Heart right ventricle (tissue), 16 donors: ENCODE results near the gene CST4. TPM values are rescaled to one million over a fixed set of nuclear protein-coding genes. Genes with fewer than 3 reads are reported as not detected.
"Not testable (repeated sequence)": the region's sequence is repeated elsewhere in the genome, so short reads cannot be mapped to it uniquely, and the experiment has no call there.

ENCODE experiments used
- ATAC-seq, 8 donors: fragments of 200-7000 bp; cut with Tn5 transposase; one replicate each; pipeline ENCODE4 v1.9.1; 2020; ENCODE audit warnings: mild to moderate bottlenecking in 8 of 8, moderate library complexity in 8 of 8, moderate number of reproducible peaks in 1 of 8
- DNase-seq, 2 donors: peaks; one replicate each; pipeline ENCODE4 v3.0.0-alpha.2; 2020
- H3K27ac ChIP-seq, 10 donors: fragments of 200-600 bp; sonication (generic) in 2 of 10; one replicate each; pipeline versions ENCODE4 v1.5.0 to v1.8.0; 2020 to 2022; ENCODE audit warnings: mild to moderate bottlenecking in 3 of 10
- H3K27me3 ChIP-seq, 7 donors: fragments of 200-600 bp; one replicate each; pipeline ENCODE4 v1.8.0; 2021 to 2022; ENCODE audit warnings: mild to moderate bottlenecking in 2 of 7
- H3K36me3 ChIP-seq, 9 donors: fragments of 200-600 bp; sonication (generic) in 1 of 9; one replicate each; pipeline versions ENCODE4 v1.5.0 to v1.8.0; 2020 to 2022; ENCODE audit warnings: mild to moderate bottlenecking in 2 of 9
- H3K4me1 ChIP-seq, 9 donors: fragments of 200-600 bp; sonication (generic) in 1 of 9; one replicate each; pipeline versions ENCODE4 v1.5.0 to v1.8.0; 2020 to 2022; ENCODE audit warnings: mild to moderate bottlenecking in 4 of 9
- H3K4me3 ChIP-seq, 10 donors: fragments of 200-600 bp; sonication (generic) in 2 of 10; one replicate each; pipeline versions ENCODE4 v1.5.0 to v1.8.0; 2020 to 2022; ENCODE audit warnings: mild to moderate bottlenecking in 7 of 10, moderate library complexity in 2 of 10
- H3K9me3 ChIP-seq, 11 donors: fragments of 200-600 bp in 10 of 11; sonication (generic) in 2 of 11; one replicate each; pipeline versions ENCODE4 v1.5.0 to v1.8.0; 2013 to 2022; ENCODE audit warnings: mild to moderate bottlenecking in 2 of 11, control low read depth in 1 of 11, moderate library complexity in 1 of 11
- CTCF ChIP-seq, 9 donors: fragments of 200-600 bp; sonication (generic) in 2 of 9; IDR thresholded peaks; one replicate each; pipeline versions ENCODE4 v1.5.0 to v1.8.0; 2021 to 2022; ENCODE audit warnings: antibody characterized with exemption in 9 of 9, mild to moderate bottlenecking in 5 of 9, moderate library complexity in 1 of 9
- WGBS, 2 donors: extraction: QIAGEN DNeasy Blood & Tissue Kit; methylation state at CpG; one replicate each; pipeline ENCODE4 v1.1.7; 2013; ENCODE audit warnings: inconsistent platforms in 1 of 2; 5-methylcytosine and 5-hydroxymethylcytosine counted together
- intact Hi-C, 10 donors: fragments of 100-400 bp; cut with DNase I; formaldehyde crosslinking; loops; one replicate each; pipeline versions ENCODE4 v1.11.1 to v1.14.2; 2022
- polyA plus RNA-seq, 2 donors: library from polyadenylated mRNA; stranded (reverse); fragments of 200-250 nt; gene quantifications; one replicate each; pipeline ENCODE4 v1.2.3, GENCODE V29; 2013
- total RNA-seq, 10 donors: library from RNA; stranded (reverse); fragmentation: NEBNext Ultra II Directional in 3 of 10; extraction: Animal tissue kit (Norgen Biotek cat#: 25700) in 3 of 10; gene quantifications; one replicate each; pipeline versions ENCODE4 v1.2.1 to v1.2.4, GENCODE V29; 2021 to 2023
- donor health status: Arrhythmogenic right ventricular cardiomyopathy.
- donor health status: ischemic (EF 13 %, LVEDD 7.1; RV severe dilation, severe dysfunction).
- donor health status: healthy with polysubstance abuse.
- donor health status: DM: no; HTN: yes; CAD: no.
- donor health status: DM: no; HTN: no; CAD: no.
- donor health status: ischemic (EF 25% LVEDD 6.9; RV normal size, moderate dysfunction).
- donor health status: ischemic (EF 25% LVEDD 5.7; RV mildly dilated, moderate dysfunction).
- donor health status: healthy.
- donor health status: DM: yes; HTN: yes; CAD: no.
- donor health status: Ischemic cardiomyopathy.
- donor health status: ischemic (EF 35%, LVEDD 5.7; RV mildly dilated, moderate dysfunction).
- donor health status: nonischemic (EF 11% LVEDD 7.7; RV severe dilation, severe dysfunction).
- donor health status: DM: yes; HTN: yes; CAD: no.
- donor health status: PGD.
- donor health status: ischemic (EF 29% LVEDD 5.4; RV normal size, mild dysfunction).
- donor health status: nonischemic (EF 23%, LVEDD 6.1; RV moderate dilation, normal function).

CST4 gene
- total and polyA plus RNA-seq, 12 donors = not detected

DNA sequence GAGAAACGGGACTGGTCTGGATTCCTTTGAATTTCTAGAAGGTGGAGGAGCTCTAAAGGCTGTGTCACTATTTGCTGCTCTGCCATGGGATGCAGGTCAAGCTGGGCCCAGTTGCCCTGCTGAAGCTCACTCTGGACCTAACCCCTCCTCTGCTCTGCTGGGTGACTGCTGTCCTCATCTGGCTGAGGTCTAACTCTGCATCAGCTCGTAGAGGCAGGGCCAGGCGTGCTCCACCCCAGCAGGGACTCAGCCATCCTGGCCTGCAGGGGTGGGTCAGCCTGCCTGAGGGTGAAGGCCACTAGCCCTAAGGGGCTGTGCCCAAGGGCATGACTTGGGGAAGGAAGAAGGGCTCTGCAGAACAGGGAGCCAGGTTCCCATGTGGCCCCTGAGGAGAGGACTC, 852 bp downstream of the CST4 start:
- no peak overlapping the region for H3K4me3 ChIP-seq
- no peaks in the 10 kb centered on the region for H3K36me3 ChIP-seq
- no peaks in the 10 kb centered on the region for H3K9me3 ChIP-seq
- intact Hi-C loops = no loop called here
- no peak for TF ChIP-seq CTCF (IDR thresholded peaks at IDR 0.05)
- peaks cover 0 to 5% (median 0%) of the 10 kb centered on the region in 7 donors for H3K27me3 ChIP-seq
- WGBS, 2 donors = 54 to 74% methylated on average over 3 of the region's 3 CpGs
- ATAC-seq (no peak), DNase-seq (no peak)
- no peak overlapping the region for H3K27ac ChIP-seq
- H3K4me1 ChIP-seq = peaks cover 0 to 14% (median 6%) of the 10 kb centered on the region in 9 donors

DNA sequence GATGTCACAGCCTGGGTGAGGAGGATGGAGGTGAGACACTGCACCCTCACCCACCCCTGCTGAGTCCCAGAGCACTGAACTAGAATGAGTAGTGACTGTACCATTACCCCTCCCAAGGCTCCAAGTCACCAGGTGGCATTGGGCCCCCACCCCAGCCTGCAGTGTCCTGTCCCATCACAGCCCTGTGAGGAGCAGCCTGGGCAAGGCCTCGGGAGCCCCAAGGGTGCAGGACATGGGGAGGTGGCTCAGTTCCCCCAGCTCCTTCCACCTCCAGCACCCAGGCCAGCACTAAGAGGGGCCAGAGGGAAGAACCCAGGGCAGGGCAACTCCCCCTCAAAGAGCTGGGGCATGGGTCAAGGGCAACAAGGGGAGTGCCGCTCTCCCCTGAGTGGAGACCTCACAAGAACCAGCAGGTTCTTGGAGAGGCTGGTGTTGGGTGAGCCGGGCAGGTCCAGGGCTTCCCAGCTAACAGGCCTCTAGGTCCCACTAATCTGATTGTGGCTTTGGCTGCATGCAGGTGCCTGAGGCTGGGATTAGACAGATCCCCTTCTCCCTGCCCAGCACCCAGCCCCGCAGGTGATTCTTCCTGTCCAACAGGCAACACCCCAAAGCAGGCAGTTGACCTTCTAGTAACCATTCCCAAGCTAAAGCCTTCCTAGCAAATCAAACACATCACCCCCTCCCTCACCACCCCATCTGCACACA, 2.6 kb downstream of the CST4 start:
- 81 to 95% methylated on average over 4 of the region's 4 CpGs for WGBS, 2 donors
- intact Hi-C loops = no loop called here

GRCh38 chr20:23685529-23685896, 3.3 kb downstream of the CST4 start:
- ATAC-seq, DNase-seq, H3K27me3 ChIP-seq, H3K36me3 ChIP-seq, H3K27ac ChIP-seq, intact Hi-C loops, H3K4me1 ChIP-seq, H3K9me3 ChIP-seq, H3K4me3 ChIP-seq: not testable (repeated sequence)
- 83 to 92% methylated on average over 4 of the region's 4 CpGs for WGBS, 2 donors

More for the DNA sequence above, 2.6 kb downstream of the CST4 start:
- no peaks in the 10 kb centered on the region for H3K36me3 ChIP-seq
- no peak overlapping the region for H3K27ac ChIP-seq
- ATAC-seq (no peak), DNase-seq (no peak)
- H3K9me3 ChIP-seq = no peaks in the 10 kb centered on the region
- TF ChIP-seq CTCF (IDR thresholded peaks at IDR 0.05) = no peak
- peaks cover 0 to 5% (median 0%) of the 10 kb centered on the region in 7 donors for H3K27me3 ChIP-seq
- no peaks in the 10 kb centered on the region for H3K4me1 ChIP-seq
- H3K4me3 ChIP-seq = no peak overlapping the region

DNA sequence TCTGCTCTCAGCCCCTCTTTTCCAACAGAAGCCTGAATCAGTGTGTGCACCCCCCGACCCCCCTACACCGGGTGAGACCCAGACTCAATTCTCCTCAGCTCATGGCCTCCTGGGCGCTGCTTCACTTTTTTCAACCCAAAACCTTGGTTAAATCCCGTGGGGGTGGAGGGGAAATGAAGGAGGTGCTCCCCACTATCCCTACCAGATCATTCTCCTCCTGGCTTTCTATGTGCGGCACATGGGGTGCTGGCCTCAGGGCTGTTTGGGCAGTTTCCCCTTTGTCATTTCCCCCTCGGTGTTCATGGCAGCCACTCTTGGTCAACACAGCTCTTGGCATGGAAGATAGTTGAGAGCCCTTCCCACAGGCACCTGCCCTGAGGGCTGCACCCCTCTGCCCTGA, 4.6 kb downstream of the CST4 start:
- WGBS, 2 donors = 87 to 91% methylated on average over 6 of the region's 6 CpGs
- no peak for TF ChIP-seq CTCF (IDR thresholded peaks at IDR 0.05)
- H3K27ac ChIP-seq = no peak overlapping the region
- peaks cover 0 to 11% (median 0%) of the 10 kb centered on the region in 9 donors for H3K4me1 ChIP-seq
- intact Hi-C loops = no loop called here
- H3K36me3 ChIP-seq = no peaks in the 10 kb centered on the region
- no peak for DNase-seq
- H3K27me3 ChIP-seq = peaks cover 0 to 5% (median 0%) of the 10 kb centered on the region in 7 donors
- no peaks in the 10 kb centered on the region for H3K9me3 ChIP-seq
- no peak for ATAC-seq
- no peak overlapping the region for H3K4me3 ChIP-seq

DNA sequence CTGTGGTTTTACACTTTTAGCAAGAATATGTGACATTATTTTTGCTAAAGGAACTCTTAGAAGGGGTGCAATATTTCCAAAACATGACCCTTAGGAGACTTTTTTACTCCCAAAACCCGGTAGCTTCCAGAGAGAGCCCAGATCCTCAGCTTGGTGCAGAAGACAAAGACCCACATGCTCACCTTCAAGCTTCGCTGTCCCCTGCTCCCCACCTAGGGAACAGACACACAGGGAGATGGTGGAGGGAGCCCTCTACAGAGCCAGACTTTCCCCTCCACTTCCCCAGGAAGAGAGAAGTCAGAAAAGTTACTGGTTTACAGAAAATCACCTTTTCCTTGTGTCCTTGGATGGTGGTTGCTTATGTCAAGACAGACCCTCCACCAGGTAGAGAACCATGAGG, 5.0 kb downstream of the CST4 start:
- Histone ChIP-seq H3K36me3 (no peaks in the 10 kb centered on the region), H3K27me3 (peaks cover 0 to 5% (median 0%) of the 10 kb centered on the region in 7 donors), H3K27ac (no peak overlapping the region), H3K4me3 (no peak overlapping the region), H3K4me1 (peaks cover 0 to 11% (median 0%) of the 10 kb centered on the region in 9 donors), H3K9me3 (no peaks in the 10 kb centered on the region)
- TF ChIP-seq CTCF (IDR thresholded peaks at IDR 0.05) = no peak
- intact Hi-C loops = no loop called here
- ATAC-seq (no peak), DNase-seq (no peak)
- 87 to 92% methylated on average over 2 of the region's 2 CpGs for WGBS, 2 donors
